GM21529 (cell line): ENCODE measurements around the gene ZNRF2.
A peak's percentile ranks its signal among the peaks of the same experiment; 100 is the strongest.

Experiments used
- ATAC-seq: cut with Tn5 transposase; IDR thresholded peaks from one replicate; pipeline ENCODE4 v1.9.1; 2021; ENCODE audit not compliant: unreplicated experiment

Gene ZNRF2

GRCh38 chr7:30320392-30320791, 36.0 kb downstream of the ZNRF2 start:
- ATAC-seq, result no peak

- ATAC-seq, result no peak
Measured at GRCh38 chr7:30321089-30321881, 36.9 kb downstream of the ZNRF2 start.

GRCh38 chr7:30321882-30322192, 37.4 kb downstream of the ZNRF2 start:
- ATAC-seq, result no peak

GRCh38 chr7:30322271-30323005, 38.0 kb downstream of the ZNRF2 start:
- peak; percentile 82 for ATAC-seq

DNA sequence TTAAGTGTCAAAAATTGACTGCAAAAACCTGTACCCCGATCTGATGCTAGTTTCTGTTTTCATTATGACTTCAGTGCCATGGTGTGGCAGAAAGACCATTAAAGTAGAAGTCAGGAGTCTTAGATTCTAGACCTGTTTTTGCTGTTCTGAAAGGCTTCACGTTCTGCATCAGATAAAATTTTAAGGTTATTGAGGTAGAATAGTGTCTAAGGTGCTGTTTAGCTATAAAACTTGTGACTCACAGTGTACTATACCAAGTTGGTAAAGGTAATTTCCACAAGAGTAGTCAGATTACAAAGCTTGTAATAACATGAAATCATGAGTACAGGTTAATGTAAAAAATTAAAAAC, 38.6 kb downstream of the ZNRF2 start:
- peak; percentile 56 for ATAC-seq

GRCh38 chr7:30327813-30328212, 43.4 kb downstream of the ZNRF2 start:
- ATAC-seq, result no peak

DNA sequence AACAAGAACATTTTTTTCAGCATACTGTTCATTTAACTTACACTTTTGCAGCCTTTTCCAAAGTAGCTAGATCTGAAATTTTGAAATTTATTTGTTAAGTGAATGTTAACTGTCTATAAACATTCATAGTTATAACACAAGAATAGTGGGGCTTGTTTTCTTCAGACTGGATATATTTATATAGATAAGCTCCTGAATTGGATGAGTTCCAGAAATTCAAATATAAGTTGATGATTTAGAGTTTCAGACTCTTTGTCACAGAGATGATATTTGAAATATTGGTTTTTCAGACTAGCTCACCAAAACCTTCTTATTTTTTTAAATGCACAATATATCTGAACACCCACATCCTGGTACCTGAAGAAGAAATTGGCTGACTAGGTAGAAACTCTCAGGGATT, 44.0 kb downstream of the ZNRF2 start:
- ATAC-seq, result no peak

DNA sequence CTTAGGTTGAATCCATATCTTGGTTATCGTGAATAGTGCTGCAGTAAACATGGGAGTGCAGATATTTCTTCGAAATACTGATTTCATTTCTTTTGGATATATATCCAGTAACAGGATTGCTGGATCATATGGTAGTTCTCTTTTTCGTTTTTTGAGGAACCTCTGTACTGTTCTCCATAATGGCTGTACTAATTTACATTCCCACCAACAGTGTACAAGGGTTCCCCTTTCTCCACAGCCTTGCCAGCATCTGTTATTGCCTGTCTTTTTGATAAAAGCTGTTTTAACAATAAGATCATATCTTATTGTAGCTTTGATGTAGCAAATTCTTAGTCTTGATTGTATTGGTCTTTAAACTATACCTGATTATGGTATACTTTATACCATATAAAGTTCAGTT, 45.3 kb downstream of the ZNRF2 start:
- no peak for ATAC-seq

DNA sequence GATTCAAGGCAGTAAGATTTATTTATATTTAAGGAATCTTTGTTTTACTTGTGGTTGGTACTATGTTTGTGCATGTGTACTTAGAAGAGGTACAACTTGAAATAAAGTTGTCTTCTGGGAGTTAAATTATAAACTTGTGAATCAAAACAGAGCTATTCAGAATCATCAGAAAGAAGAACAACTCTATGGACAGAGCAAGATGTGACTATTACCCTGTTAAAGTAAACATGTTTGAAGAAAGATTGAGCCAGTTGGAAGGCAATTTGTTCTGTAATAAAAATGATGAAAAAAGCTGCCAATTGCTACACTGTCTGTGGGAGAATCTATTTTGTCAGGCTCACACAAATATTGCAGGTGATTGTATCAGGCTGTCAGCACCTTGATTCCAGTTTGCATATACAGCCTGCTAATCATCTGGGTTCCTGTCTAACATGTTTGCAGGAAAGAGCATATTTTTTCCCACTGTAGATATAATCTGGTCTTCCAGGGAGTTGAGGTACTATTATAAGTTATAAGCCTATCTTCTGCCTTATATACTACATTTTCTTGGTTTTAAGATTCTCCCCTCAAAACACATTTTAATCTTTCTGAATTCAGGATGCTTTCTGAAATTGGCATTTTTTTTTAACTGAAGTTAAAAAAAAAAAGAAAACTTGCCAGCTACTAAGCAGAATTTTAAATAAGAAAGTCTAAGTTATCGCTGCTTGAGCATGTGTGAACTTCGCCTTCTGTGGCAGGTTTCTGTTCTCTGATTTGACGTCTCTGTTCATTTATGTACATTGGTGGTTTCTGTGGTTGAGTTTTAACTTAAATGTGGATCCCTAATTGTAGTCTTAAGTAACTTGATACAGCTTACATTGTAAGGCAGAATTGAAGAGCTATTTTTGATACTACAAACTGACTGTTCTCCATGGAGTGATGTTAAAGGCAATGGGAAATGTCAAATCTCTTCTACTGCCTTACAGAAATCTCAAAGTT, 46.0 kb downstream of the ZNRF2 start:
- ATAC-seq, result peak; percentile 83

DNA sequence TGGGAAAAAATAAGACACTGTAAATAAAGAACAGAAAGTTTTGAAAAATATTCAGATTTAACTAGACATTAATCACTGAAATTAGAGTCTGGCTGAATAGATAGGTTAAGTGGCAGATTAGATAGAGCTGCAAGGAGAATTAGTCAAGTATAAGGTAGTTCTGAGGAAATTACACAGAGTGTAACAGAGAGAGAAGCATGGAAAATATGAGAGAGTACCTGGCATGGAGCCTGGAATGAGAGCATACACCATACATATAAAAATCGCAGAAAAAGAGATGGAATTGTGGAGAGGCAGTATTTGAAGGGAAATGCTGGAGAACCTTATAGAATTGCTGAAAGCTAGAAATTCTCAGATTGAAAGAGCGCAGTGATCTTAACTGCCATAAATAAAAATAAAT, 46.9 kb downstream of the ZNRF2 start:
- no peak for ATAC-seq

- no peak for ATAC-seq
Measured at GRCh38 chr7:30332549-30332948, 48.2 kb downstream of the ZNRF2 start.

DNA sequence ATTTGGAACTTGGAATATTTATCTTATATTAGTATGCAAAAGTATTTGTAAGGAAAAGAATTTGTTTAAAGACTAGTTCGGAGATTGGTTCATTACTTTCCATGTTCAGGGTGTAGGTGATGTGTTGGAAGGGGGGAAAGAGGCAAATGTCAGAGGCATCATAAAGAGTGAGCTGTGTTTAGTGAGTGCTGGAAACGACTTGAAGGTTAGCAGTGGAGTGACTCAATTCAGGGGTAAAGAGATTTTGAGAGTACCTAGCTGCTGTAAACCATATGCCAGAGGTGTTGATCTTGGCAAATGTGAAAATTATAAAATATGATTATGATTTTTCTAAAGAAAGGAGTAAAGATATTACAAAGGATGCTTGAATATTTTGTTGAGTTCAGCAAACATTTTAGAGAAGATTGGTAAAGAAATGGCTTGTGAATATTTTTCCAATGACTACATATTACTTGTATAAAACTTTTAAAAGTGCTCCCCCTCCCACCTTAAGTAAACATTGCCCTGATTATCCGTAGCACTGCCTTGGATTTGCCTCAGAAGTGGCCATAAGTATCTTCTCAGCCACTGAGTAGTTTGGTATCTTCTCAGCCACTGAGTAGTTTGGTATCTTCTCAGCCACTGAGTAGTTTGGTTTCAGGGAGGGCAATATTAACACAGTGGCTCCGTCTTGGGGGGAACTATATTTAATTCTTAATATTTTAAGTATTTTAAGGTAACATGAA, 51.5 kb downstream of the ZNRF2 start:
- ATAC-seq, result no peak

DNA sequence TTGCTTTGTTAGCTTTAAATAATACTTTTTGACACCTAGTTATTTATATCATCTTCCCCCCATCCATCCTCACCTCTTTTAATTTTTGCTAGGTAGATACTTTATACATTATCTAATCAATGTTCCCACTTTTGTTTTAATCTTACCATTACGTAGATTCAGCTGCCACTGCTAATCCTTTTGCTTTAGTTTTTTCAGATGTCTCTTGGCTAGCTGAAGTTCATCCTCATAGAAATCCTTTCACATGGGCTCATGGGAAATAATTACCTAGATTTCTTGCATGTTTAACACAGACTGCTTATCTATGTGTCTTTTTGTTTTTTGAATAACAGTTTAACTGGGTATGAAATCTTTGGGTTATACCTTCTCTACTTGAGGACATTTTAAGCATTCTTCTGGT, 60.1 kb downstream of the ZNRF2 start:
- no peak for ATAC-seq

DNA sequence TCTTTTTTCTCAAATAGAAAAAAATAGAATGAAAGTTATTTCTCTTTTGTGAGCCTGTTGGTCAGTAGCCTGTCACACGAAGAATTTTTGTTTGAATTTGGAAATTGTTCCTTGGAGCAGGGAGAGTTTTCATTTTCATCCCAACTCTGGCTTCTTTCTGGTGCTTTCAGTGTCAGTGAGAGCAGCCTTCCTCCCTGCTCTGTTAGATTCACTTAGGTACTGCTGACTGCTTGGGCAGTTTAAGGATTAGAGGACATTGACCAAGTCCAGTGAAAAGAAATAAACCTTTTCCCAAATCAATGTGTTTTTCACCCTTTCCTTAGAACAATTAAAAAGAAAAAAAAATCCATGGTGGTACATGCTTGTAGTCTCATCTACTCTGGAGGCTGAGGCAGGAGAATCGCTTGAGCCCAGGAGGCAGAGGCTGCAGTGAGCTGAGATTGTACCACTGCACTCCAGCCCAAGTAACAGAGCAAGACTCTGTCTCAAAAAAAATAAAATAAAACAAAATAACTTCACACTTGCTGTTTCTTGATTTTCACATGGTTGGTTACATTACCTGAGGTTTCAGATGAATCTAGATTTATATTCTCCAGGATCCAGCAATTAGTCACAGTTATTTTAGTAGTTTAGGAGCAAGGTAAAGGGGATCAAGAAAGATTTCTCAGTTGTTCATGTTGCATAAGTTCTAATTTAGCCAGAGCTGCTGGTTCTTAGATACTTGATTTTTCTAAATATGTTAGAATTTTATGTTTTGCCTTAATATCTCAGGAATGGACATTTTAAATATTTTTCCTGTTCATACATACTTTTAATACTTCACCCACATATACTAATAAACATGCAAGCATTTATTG, 63.1 kb downstream of the ZNRF2 start:
- ATAC-seq, result no peak

DNA sequence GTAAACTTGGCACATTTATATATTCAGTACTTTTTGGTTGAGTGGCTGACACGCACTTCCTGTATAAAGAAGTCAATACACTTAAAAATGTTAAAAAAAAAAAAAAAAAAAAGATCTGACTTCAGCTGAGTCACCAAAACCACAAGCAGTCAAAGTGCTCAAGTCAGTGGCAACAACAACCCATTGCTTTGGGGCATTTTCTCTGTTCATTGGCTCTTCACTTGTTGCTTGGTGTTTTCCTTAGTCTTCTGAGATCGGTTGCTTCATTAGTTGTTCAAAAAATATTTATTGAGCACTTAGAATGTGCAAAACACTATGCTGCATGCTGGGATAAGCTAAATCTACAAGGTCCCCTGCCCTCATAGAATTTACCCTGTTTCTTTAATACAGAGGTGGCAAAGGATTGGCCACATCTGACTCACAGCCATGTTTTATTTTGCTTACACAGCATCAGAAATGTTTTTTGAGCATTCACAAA, 63.7 kb downstream of the ZNRF2 start:
- peak; percentile 84 for ATAC-seq

DNA sequence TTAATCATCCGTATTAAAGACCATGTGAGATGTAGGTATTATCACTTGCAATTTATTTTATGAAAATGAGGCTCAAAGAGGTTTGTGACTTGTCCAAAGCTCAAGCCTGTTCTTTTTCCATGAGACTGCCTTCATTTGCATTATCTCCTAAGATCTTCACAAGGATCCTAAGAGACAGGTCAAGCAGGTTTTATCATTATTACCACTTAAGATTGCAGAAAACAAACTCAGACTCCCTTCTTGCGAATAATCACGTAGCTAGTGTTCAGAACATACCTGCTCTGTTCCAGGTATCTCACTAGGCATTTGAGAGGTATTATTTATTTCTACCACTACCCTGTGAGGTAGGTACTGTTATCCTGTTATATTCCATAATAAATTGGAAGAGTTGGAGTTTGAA, 64.8 kb downstream of the ZNRF2 start:
- ATAC-seq, result no peak

DNA sequence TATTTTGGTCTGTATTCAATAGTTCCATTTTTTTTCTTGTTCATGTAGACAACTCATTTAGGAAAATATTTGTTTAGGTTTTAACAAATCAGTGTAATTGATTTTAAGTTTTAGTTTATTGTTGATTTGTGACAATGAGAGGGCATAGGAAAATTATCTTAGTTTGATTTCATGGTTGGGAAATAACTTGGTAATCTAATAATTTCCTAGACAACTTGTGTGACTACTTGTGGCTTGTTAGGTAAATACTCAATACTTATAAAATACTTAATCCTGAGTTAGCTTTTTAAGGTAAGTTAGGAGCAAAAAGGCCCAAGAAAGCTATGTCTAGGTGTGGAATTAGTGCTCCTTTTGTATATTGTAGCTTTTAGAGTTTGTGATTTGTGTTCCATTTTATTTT, 65.4 kb downstream of the ZNRF2 start:
- ATAC-seq, result no peak

DNA sequence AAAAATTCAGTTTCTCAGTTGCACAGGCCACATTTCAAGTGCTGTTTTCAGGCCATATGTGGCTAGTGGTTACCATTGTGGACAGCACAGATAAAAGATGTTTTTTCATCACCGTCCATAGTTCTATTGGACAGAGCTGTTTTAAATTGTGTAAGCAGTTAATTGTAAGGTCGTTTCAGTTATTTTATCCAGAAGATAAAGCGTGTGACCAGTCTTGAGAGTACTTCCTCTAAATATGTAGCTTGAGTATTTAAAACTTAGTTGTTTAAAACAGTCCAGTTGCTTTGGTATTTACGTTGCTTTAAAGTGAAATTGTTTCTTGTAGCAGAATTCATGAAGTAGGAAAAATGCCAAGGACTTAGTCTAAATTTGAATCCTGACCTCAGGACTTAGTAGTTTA, 66.9 kb downstream of the ZNRF2 start:
- ATAC-seq, result no peak

DNA sequence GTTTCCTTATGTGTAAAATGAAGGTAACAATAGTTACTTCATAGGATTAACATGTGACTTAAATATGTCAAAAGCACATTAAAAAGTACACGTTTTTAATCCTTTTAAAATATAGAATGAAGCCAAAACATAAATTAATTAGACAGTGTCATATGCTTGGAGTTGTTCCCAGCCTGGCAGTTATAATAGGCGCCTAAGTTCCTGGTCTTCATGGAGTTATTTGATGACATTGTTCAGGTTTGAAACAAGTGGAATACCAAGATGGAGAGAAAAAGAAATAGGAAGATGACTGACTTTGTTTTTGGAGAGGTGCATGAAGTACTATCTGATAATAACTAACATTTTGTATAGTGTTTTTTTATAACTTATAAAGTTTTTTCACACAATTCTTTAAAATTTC, 67.3 kb downstream of the ZNRF2 start:
- ATAC-seq, result no peak

DNA sequence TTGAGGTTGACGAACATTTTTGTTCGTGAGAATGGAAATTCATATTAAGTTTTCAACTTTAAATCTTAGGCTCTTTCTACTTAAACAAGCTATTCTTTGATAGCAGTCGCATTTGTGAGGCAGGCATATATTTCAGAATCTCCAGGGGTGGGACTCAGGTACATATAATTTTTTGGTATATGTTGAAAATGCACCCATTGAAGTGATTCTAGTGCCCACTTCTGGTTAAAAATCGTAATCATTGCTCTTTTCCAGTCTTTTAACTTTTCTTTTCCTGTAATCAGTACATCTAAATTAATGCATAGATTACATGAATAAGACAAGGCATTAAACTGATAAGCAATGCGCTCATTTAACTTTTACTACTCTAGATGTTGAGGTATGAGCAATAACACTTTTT, 67.8 kb downstream of the ZNRF2 start:
- ATAC-seq, result no peak
